Esophagus muscularis mucosa (tissue), 4 donors: ENCODE measurements around the gene TPCN1. TPM values are rescaled to one million over a fixed set of nuclear protein-coding genes. Genes with fewer than 3 reads are reported as not detected.
A peak's percentile ranks its signal among the peaks of the same experiment; 100 is the strongest.

Source experiments
- DNase-seq: peaks from one replicate; pipeline ENCODE4 v3.0.0-alpha.2; 2017; ENCODE audit errors: extremely low spot score
- H3K27ac ChIP-seq, 4 donors: fragments of 200-600 bp; sonication (generic); replicated peaks in 1 of 4; 1 replicate in 3 of 4; 2 replicates in 1 of 4; pipeline ENCODE4 v1.5.1; 2016 to 2019; ENCODE audit warnings: mild to moderate bottlenecking in 1 of 4
- H3K27me3 ChIP-seq, 4 donors: fragments of 200-600 bp; sonication (generic); one replicate each; pipeline versions ENCODE4 v1.5.1 to v1.6.0; 2016 to 2019
- H3K36me3 ChIP-seq, 4 donors: fragments of 200-600 bp; sonication (generic); one replicate each; pipeline ENCODE4 v1.5.1; 2016 to 2019
- H3K4me1 ChIP-seq, 4 donors: fragments of 200-600 bp; sonication (generic); one replicate each; pipeline ENCODE4 v1.5.1; 2016 to 2019
- H3K4me3 ChIP-seq, 4 donors: fragments of 200-600 bp; sonication (generic); 1 replicate in 2 of 4; 2 replicates in 2 of 4; pipeline ENCODE4 v1.5.1; 2016 to 2019; ENCODE audit warnings: mild to moderate bottlenecking in 4 of 4, moderate library complexity in 1 of 4
- H3K9me3 ChIP-seq, 4 donors: fragments of 200-600 bp; sonication (generic); 1 replicate in 3 of 4; 2 replicates in 1 of 4; pipeline ENCODE4 v1.5.1; 2016 to 2019
- CTCF ChIP-seq, 3 experiments: fragments of 200-600 bp in 2 of 3; fragments of 450-650 bp in 1 of 3; sonication (generic) in 2 of 3; IDR thresholded peaks; one replicate each; pipeline ENCODE4 v1.5.1; 2017 to 2019; ENCODE audit warnings: antibody characterized with exemption in 3 of 3, mild to moderate bottlenecking in 2 of 3, moderate library complexity in 1 of 3
- EP300 ChIP-seq: sonication (generic); formaldehyde crosslinking; IDR thresholded peaks from one replicate; pipeline ENCODE4 v1.6.1; 2017; ENCODE audit warnings: antibody characterized with exemption
- POLR2A ChIP-seq: fragments of 450-650 bp; IDR thresholded peaks from one replicate; pipeline ENCODE4 v1.6.1; 2017; ENCODE audit warnings: antibody characterized with exemption, moderate library complexity, mild to moderate bottlenecking, low read depth
- POLR2AphosphoS5 ChIP-seq, 2 donors: sonication (generic); formaldehyde crosslinking; IDR thresholded peaks; one replicate each; pipeline ENCODE4 v1.6.1; 2017; ENCODE audit warnings: antibody characterized with exemption in 2 of 2
- WGBS: methylation state at CpG from one replicate; pipeline ENCODE4 v1.1.5; 2018; 5-methylcytosine and 5-hydroxymethylcytosine counted together
- intact Hi-C: fragments of 100-400 bp; cut with DNase I; formaldehyde crosslinking; loops from one replicate; pipeline ENCODE4 v1.15.1; 2023
- total RNA-seq, 4 donors: library from RNA; depleted of rRNA; stranded (reverse); fragments of >200 nt; gene quantifications; one replicate each; pipeline versions ENCODE4 v1.1.0 to v1.2.1, GENCODE V29; 2016

The TPCN1 gene
- total RNA-seq, 4 donors from 2014 or later: 31.1 to 54.0 (median 34.5) TPM

- Histone ChIP-seq H3K36me3 (peaks cover 0 to 48% (median 30%) of the 10 kb centered on the region in 4 donors), H3K9me3 (peaks cover 0 to 4% (median under 1%) of the 10 kb centered on the region in 4 donors), H3K4me1 (peaks cover 42 to 46% (median 42%) of the 10 kb centered on the region in 4 donors), H3K4me3 (no peak overlapping the region), H3K27ac (peak overlapping the region in 1 of 4 donors; percentile 67), H3K27me3 (no peaks in the 10 kb centered on the region)
- TF ChIP-seq CTCF (IDR thresholded peaks at IDR 0.05) (no peak), POLR2A (no peak), POLR2AphosphoS5 (IDR thresholded peaks at IDR 0.05) (no peak), EP300 (no peak)
- DNase-seq: no peak
- intact Hi-C loops: no loop called here
- 91% methylated on average over 22 of the region's 22 CpGs for WGBS
These were observed 27.0 kb downstream of the TPCN1 start for GRCh38 chr12:113248051-113248825.

GRCh38 chr12:113248842-113249435 lies 27.7 kb downstream of the TPCN1 start:
- H3K27me3 ChIP-seq: no peaks in the 10 kb centered on the region
- H3K4me3 ChIP-seq: no peak overlapping the region
- WGBS: 91% methylated on average over 11 of the region's 11 CpGs
- TF ChIP-seq CTCF (IDR thresholded peaks at IDR 0.05): no peak
- no peak for TF ChIP-seq POLR2AphosphoS5 (IDR thresholded peaks at IDR 0.05)
- no peak for TF ChIP-seq POLR2A
- TF ChIP-seq EP300: no peak
- no peak for DNase-seq
- H3K27ac ChIP-seq: no peak overlapping the region
- intact Hi-C loops: no loop called here
- peaks cover 35 to 39% (median 35%) of the 10 kb centered on the region in 4 donors for H3K4me1 ChIP-seq
- H3K9me3 ChIP-seq: peaks cover 0 to 11% (median 2%) of the 10 kb centered on the region in 4 donors
- H3K36me3 ChIP-seq: peaks cover 0 to 54% (median 32%) of the 10 kb centered on the region in 4 donors

- Histone ChIP-seq H3K9me3 (peaks cover 0 to 14% (median 2%) of the 10 kb centered on the region in 4 donors), H3K27me3 (no peaks in the 10 kb centered on the region), H3K27ac (no peak overlapping the region), H3K4me3 (no peak overlapping the region), H3K36me3 (peaks cover 0 to 55% (median 32%) of the 10 kb centered on the region in 4 donors), H3K4me1 (peaks cover 28 to 33% (median 29%) of the 10 kb centered on the region in 4 donors)
- no peak for TF ChIP-seq POLR2A
- TF ChIP-seq CTCF (IDR thresholded peaks at IDR 0.05): no peak
- TF ChIP-seq POLR2AphosphoS5 (IDR thresholded peaks at IDR 0.05): no peak
- TF ChIP-seq EP300: no peak
- intact Hi-C loops: no loop called here
- 94% methylated on average over 12 of the region's 12 CpGs for WGBS
- no peak for DNase-seq
These were observed 28.3 kb downstream of the TPCN1 start for GRCh38 chr12:113249546-113249945.

GRCh38 chr12:113250045-113250444 lies 28.8 kb downstream of the TPCN1 start:
- Histone ChIP-seq H3K4me1 (peaks cover 23 to 28% (median 24%) of the 10 kb centered on the region in 4 donors), H3K27ac (no peak overlapping the region), H3K36me3 (peaks cover 0 to 55% (median 32%) of the 10 kb centered on the region in 4 donors), H3K4me3 (no peak overlapping the region), H3K9me3 (peaks cover 0 to 14% (median 2%) of the 10 kb centered on the region in 4 donors), H3K27me3 (no peaks in the 10 kb centered on the region)
- no peak for DNase-seq
- WGBS: 94% methylated on average over 6 of the region's 6 CpGs
- intact Hi-C loops: no loop called here
- TF ChIP-seq EP300 (no peak), POLR2AphosphoS5 (IDR thresholded peaks at IDR 0.05) (no peak), CTCF (IDR thresholded peaks at IDR 0.05) (no peak), POLR2A (no peak)
